ENCODE results near the gene SREBF1.
"Not testable (repeated sequence)": the region's sequence is repeated elsewhere in the genome, so short reads cannot be mapped to it uniquely, and the experiment has no call there.

The SREBF1 gene

DNA sequence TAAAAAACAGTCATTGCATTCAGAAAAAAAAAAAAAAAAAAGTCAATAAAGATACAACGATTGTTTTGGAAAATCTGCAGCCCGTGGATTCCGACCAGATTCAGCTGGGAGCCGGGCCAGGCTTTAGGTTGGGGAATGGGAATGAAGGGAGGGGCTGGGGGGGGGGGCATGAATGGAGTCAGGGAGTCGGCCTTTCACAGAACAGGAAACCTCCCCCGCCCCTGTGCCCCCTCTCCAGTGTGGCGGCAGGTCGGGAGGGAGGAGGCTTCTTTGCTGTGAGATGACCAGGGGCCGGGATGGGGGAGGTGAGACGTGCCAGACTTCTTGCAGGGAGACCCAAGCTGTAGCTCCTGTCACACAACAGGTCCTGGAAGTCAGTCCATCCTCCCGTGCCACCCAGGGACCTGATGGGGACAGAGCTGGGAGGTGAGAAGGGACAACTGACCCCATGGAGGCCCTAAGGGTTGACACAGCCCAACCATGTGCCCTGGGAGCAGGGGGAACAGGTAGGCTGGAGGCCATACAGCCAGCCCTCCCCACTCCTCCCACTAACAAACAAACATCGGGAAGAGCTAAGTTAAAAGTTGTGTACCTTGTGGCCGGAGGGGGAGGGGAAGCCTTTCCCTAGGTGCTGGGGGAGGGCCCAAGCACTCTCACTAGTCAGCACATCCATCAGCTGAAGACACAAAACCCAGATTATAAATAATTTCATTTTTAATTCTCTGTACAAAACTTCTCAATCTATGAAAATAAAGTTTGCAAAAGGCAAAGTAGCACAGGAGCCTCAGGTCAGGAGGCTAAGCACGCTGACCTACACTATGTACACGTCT is 25.2 kb downstream of the SREBF1 start:
- DNase-seq (ENCODE audit: low spot score): no peak

DNA sequence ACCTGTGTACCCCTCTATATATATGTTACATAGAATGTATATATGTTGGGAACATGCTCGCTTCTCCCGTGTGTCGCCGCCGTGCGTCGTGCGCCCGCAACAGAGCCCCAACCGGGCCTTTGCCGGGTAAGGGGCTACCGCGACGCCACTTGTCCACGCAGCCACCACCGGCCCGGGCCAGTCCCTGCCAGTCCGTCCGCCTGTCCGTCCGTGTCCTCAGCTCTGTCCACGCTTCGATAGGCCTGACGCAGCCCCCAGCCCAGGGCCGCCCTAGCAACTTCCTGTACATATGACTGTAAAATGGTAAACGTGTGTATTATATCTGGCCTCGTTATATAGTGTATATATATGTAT is 25.9 kb downstream of the SREBF1 start:
- no peak for DNase-seq (ENCODE audit: low spot score)

DNA sequence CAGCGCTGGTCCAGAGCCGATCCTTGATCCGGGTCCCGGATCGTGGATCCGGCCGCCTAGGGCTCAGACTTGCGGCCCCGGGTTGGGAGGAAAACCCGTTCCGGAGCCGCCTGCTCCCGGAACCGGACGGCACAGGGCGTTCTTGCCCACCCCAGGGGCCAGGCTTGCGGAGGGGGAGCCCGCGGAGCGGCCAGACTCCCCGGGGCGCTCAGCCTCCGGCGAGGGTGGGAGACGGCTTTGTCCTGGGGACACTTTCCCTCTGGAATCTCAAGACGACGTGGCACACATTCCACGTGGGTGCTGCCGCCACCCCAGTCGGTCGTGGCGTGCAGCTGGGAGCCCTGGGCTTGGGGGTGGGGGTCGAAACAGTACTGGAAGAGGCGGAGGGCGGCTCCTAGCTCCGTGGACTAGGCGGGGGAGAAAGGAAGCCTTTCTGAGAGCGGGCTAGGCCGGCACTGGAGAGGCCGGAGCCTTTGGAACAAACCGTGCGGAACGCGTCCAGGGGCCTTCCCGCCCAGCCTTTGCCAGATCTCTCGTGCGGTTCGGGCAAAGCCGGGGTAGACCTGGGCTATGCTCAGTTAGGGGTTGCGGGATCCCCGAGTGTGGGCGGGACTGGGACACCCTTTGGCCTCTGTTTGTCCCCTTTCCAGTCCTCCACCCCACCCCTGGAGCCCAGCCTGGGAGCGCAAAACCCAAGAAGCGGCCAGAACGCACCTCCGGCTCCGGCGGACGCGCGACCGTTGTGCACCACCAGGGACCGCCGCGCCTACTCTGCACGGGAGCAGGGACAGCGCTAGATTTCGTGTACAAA is 26.5 kb downstream of the SREBF1 start:
- DNase-seq (ENCODE audit: low spot score): no peak

DNA sequence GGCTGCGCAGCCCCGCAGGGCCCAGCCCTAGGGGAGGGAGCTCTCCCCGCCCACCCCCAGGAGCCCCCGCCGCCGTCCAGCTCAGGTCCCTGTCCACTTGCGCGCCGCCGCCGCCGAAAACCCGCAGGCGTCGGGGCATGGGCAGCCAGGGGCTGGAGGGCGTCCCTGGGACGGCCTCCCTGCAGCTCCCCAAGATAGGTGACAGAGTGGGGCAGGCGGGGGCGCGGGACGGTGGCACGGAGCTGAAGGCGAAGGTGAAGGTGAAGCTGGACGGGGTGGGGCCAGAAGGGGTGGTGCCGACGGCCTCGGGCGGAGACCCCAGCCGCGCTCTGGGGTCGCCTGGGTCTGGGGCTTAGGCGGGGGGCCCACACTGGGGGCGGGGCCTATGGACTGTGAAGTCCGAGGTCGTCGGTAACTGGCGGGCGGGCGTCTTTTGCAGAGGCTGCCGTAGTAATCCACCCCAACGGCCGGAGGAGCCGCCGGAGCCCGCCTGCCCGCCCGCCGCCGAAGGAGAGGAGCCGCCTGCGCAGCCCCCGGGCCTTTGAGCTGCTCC is 27.2 kb downstream of the SREBF1 start:
- no peak for DNase-seq (ENCODE audit: low spot score)

DNA sequence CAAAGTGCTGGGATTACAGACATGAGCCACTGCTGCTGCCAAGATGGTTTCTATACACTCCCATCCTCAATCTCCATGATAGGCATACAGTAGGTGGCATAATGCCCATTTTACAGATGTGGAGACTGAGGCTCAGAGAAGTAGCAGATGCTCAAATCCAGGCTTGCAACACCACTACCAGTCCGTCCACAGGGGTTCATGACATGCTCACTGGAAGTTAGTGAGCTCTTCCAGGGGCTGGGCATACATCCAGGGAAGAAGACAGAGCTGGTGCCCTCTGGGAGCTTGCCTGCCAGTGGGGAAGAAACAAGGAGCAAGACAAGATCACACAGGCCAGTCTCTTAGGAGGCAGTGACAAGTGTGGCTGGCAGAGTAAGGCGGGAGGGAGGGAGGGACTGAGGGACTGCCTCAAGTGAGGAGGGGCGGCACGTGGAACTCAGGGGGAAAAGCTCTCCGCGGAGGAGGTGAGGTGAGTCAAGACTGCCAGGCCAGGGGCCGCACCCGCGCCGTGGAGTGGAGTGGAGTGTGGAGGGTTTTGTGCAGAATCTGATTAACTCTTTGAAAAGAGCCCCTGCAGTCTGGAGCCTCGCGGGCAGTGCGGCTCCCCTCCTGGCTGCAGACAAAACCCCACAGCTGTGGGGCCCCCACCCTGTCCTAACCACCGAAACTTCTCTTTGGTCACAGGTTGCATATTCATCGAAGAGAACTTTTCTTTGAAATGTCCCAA is 27.9 kb downstream of the SREBF1 start:
- no peak for DNase-seq (ENCODE audit: low spot score)

DNA sequence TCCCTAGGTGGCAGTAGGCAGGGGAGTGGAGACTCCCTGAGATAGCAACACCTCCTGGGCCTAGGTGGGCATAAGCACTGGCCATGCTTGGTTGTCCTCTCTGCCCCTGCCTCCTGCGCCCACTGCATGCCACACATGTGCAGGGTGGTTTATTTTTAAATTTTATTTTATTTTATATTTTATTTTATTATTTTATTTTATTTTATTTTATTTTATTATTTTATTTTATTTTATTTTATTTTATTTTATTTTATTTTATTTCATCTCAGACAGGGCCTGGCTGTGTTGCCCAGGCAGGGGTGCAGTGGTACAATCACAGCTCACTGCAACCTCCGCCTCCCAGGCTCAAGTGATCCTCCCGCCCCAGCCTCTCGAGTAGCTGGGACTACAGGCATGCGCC is 28.6 kb downstream of the SREBF1 start:
- not testable (repeated sequence) for DNase-seq (ENCODE audit: low spot score)

DNA sequence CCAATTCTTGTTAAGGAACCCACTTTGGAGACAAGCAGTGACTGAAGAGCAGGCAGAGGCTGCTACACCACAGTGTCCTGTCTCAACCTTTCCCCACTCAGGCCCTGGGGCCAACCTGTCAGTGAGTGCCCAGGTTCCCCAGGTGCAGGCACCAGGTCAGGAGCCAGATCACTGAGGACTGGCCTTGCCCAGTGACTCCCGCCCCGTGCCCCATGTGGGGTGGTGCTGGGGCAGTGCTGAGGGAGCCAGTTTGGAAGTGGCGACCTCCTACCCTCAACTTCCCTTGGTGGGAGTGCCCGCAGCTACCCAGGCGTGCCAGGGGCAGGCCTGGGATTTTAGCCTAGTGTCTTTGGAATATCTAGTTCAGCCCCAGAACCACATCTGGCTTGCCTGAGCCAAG is 29.3 kb downstream of the SREBF1 start:
- no peak for DNase-seq (ENCODE audit: low spot score)

DNA sequence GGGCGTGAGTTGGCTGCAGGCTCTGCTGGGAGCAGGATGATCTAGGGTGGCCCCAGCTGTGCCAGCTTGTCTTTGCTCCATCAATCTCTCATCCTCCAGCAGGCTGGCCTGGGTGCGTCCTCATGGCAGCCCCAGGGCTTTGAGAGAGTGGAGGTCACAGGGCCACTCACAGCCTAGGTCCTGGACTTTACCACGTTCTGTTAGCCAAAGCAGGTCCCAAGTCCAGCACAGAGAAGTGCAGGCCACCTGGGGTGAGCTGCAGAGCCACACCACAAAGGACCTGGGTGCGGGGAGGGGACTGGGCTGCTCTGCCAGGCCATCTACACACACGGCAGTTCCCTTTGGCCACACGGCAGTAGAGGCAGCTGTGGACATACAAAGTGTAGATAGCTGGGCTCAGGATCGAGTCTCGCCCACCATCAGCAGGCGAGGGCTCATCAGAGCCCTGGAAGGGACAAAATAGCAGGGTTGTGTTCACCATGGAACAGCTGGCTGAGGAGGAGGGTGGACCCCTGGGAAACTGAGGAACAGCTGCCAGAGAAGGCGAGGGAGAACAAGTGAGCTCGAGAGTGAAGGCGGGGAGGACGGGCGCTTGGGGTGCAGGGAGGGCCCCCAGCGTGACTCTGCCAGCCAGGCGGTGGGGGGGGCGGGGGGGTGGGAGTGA is 30.0 kb downstream of the SREBF1 start:
- DNase-seq (ENCODE audit: low spot score): no peak

DNA sequence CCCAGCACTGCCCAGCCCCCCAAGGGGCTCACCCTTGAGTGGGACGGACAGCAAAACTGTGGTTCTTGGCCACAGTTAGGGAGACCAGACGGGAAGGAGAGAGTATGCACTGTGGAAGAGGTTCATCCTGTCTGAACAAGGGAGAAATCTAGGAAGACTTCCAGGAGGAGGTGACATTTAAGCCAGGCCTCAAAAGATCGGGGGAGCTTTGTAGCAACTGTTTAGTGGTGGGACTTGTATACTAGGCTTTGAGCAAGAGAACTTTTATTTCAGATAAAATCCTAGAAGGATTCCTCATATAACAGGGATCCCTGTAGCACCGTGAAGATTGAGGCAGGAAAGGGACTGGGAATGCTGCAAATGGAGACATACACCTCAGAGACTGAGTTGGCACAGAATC is 30.8 kb downstream of the SREBF1 start:
- DNase-seq (ENCODE audit: low spot score): no peak

DNA sequence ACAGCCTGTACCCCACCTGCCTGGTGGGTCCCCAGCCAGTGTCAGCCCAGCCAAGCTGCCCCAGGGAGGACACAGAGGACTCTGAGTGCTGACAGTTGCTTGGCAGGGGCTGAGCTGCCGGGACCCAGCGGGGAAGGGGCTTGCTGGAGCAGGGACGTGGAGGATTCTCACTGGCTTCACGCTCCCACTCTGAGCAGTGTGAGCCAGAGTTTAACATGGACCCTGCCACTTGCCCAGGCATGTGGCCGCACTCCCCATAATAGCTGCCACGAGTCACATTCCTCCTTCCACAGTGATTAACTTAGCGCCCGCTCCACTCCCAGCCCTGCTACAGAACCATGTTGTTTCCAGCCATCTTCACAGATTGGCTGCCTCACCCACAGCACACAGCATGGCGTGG is 31.2 kb downstream of the SREBF1 start:
- DNase-seq (ENCODE audit: low spot score): no peak

DNA sequence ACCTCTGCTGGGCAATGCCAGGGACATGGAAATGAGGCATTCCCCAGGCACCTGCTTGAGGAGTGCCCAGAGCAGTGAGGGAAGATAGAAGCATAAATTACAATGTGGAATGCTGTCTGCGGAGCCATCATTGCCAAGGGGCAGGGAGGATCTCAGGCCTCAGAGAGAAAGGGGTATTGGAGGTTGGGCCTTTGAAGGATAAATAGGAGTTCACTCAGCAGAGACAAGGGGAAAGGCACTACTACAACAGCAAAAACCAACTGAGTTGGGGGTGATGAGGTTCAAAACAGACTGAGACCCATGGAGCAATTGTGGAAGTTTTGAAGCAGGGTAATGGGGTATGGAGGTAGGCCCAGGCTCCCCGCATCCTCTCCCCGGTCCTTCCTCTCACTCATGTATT is 32.8 kb downstream of the SREBF1 start:
- DNase-seq (ENCODE audit: low spot score): no peak

DNA sequence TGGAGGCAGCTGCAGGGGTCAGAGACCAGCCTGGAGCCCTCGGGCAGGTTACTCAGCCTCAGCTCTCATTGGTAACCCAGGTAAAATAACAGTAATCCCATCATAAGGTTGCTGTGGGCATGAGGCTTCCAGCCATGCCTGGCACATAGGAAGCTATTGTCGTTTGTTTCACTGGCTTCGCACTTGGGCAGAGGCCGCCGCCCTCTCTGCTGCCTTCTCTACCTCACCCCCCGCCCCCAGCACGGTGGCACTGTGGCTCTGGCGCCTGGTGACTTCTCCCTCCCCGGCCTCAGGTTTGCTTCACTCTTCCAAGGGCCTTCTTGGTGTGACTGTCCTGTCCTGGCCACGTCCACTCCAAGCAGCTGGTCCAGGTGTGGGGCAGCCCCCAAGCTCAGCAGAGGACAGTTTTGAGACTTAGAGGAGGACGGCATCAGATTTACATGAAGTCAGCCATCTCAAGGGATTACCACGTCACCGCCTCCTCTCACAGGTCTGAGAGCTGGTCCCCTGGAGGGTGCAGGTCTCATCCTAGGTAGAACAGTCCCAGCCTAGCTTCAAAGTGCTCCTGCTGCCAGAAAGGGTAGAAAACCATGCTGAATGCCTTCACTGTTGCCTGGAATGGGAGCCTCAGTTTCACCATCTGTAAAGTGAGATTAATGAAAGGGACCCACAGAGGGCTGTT is 34.8 kb downstream of the SREBF1 start:
- DNase-seq (ENCODE audit: low spot score): no peak

DNA sequence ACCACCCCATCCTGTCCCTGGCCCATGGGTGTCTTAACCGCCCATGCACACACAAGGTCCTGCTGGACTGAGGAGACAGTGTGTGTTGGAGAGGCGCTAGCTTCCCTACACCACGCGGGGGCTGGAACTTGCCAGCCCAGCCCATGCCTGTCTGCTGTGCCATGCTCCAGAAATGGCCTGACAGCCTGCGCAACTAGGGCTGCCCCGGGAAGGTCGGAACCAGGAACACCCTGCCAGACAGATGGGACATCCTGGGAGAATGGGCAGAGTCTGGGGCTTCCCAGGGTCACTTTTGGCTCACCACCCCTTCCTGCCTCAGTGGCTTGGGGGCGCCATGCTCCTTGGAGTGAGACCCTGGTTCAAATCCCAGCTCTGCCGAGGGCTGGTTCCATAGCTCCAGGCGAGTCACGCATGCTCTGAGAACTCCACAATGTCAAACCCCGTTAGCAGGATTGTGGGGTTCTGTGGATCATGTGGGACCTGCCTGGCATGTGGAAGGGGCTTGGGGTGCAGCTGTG is 36.2 kb downstream of the SREBF1 start:
- DNase-seq (ENCODE audit: low spot score): no peak

DNA sequence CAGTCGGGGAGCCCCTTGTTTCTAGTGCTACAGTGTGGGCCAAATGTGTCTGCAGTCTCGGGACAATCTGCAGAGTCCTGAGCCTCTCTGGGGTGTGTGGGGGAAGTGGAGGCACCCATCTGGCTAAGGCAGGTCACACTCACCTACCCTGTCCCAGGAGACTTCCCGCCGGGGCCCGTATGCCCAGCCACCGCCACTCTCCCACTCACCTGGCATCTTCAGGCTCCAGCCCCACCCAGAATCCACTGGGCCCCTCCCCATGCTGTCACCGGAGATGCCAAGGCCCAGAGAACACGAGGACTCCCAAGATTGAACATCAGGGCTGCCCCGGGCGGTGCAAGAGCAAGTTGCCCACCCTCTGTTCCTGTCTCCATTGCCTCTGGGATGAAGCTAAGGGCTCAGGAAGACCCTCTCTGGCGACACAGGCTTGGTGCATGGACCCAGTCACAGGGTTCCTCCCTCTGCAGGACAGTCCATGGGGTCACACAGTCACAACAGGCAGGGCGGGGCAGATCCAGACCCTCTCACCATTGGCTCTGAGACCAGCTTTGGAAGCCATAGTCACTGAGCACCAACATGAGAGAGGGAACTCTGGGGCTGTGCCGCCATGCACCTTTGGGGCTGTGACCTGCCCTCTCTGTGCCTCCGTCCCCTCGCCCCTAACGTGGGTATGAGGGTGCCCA is 38.1 kb downstream of the SREBF1 start:
- DNase-seq (ENCODE audit: low spot score): no peak

DNA sequence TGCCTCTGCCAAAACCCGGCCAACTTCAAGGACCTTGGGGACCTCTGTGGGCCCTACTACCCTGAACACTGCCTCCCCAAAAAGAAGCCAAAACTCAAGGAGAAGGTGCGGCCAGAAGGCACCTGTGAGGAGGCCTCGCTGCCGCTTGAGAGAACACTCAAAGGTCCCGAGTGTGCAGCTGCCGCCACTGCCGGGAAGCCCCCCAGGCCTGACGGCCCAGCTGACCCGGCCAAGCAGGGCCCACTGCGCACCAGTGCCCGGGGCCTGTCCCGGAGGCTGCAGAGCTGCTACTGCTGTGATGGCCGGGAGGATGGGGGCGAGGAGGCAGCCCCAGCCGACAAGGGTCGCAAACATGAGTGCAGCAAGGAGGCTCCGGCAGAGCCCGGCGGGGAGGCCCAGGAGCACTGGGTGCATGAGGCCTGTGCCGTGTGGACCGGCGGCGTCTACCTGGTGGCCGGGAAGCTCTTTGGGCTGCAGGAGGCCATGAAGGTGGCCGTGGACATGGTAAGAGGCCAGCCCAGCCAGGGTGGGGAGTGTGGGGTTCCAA is 38.7 kb downstream of the SREBF1 start:
- no peak for DNase-seq (ENCODE audit: low spot score)

DNA sequence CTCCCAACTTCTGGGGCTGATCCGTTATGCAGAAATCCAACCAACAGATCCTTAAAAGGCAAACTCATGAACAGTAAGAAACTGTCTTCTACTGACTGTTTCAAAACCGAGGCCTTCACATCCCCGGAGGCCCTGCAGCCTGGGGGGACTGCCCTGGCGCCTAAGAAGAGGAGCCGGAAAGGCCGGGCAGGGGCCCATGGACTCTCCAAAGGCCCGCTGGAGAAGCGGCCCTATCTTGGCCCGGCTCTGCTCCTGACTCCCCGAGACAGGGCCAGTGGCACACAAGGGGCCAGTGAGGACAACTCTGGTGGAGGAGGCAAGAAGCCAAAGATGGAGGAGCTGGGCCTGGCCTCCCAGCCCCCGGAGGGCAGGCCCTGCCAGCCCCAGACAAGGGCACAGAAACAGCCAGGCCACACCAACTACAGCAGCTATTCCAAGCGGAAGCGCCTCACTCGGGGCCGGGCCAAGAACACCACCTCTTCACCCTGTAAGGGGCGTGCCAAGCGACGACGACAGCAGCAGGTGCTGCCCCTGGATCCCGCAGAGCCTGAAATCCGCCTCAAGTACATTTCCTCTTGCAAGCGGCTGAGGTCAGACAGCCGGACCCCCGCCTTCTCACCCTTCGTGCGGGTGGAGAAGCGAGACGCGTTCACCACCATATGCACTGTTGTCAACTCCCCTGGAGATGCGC is 39.5 kb downstream of the SREBF1 start:
- no peak for DNase-seq (ENCODE audit: low spot score)

DNA sequence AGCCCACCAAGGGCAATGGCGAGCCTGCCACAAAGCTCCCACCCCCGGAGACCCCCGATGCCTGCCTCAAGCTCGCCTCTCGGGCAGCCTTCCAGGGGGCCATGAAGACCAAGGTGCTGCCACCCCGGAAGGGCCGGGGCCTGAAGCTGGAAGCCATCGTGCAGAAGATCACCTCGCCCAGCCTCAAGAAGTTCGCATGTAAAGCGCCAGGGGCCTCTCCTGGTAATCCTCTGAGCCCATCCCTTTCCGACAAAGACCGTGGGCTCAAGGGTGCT is 40.1 kb downstream of the SREBF1 start:
- no peak for DNase-seq (ENCODE audit: low spot score)

DNA sequence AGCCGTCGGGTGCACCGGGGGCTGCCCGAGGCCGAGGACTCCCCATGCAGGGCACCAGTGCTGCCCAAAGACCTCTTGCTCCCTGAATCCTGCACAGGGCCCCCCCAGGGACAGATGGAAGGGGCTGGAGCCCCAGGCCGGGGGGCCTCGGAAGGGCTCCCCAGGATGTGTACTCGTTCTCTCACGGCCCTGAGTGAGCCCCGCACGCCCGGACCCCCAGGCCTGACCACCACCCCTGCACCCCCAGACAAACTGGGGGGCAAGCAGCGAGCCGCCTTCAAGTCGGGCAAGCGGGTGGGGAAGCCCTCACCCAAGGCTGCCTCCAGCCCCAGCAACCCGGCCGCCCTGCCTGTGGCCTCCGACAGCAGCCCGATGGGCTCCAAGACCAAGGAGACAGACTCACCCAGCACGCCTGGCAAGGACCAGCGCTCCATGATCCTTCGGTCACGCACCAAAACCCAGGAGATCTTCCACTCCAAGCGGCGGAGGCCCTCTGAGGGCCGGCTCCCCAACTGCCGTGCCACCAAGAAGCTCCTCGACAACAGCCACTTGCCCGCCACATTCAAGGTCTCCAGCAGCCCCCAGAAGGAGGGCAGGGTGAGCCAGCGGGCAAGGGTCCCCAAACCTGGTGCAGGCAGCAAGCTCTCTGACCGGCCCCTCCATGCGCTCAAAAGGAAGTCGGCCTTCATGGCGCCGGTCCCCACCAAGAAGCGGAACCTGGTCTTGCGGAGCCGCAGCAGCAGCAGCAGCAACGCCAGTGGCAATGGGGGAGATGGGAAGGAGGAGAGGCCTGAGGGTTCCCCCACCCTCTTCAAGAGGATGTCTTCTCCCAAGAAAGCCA is 40.6 kb downstream of the SREBF1 start:
- no peak for DNase-seq (ENCODE audit: low spot score)

DNA sequence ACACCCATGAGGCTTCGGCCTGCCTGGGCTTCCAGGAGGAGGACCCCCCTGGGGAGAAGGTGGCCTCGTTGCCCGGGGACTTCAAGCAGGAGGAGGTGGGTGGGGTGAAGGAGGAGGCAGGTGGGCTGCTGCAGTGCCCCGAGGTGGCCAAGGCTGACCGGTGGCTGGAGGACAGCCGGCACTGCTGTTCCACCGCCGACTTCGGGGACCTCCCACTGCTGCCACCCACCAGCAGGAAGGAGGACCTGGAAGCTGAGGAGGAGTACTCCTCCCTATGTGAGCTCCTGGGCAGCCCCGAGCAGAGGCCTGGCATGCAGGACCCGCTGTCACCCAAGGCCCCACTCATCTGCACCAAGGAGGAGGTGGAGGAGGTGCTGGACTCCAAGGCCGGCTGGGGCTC is 41.5 kb downstream of the SREBF1 start:
- DNase-seq (ENCODE audit: low spot score): no peak
